Measurements from ENCODE around the gene MPG. TPM values are rescaled to one million over a fixed set of nuclear protein-coding genes. Genes with fewer than 3 reads are reported as not detected.

MPG gene
- total RNA-seq, 2 donors from 2014 or later, result 45.6 to 51.9 TPM

DNA sequence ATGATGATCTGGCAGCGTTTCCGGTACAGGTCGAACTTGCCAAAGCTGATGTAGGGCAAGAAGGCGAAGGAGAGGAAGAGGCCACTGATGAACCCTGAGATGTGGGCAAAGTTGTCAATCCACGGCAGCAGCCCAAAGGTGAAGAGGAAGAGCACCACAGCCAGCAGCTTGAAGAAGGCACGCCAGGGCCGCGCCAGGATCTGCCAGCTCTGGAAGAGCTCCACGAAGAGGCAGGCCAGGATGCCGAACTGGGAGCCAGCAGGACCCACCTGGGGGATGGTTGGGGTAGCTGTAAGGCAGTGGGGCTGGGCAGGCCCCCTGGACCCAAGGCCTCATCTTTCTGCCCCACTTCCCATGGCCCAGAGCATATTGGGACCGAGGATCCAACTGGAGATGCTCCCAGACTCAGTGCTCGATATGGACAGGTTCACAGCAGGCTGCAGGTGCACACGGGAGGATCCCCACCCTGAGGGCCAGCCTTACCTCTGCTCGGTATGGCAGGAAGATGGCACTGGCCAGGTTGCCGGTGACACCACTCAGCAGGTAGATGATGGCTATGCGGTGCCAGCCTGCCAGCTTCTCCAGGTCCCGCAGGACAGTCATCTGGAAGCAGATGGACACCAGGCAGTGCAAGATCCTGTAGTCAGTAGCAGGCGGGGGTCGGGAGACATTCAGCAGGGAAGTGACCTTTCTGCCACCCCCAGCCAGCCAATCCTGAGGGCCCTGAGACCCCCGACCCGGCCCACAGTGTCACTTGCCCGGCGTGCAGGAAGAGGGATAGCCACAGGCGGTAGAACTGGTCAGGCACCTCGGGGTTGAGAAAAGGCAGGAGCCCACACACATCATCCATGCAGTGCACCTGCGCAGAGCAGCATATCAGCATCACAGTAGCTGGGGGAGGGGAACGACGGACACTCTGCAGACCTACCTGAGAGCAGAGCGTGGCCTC lies 19.3 kb upstream of the MPG start:
- ATAC-seq (replicated peaks), result no peak
- Mint-ChIP-seq H3K27me3 (peaks cover 4% of the 10 kb centered on the region), H3K36me3 (ENCODE audit: low read depth) (peaks cover 27% of the 10 kb centered on the region), H3K4me3 (no peak overlapping the region), H3K9me3 (no peaks in the 10 kb centered on the region), H3K27ac (no peak overlapping the region), H3K4me1 (peaks cover 7% of the 10 kb centered on the region)

DNA sequence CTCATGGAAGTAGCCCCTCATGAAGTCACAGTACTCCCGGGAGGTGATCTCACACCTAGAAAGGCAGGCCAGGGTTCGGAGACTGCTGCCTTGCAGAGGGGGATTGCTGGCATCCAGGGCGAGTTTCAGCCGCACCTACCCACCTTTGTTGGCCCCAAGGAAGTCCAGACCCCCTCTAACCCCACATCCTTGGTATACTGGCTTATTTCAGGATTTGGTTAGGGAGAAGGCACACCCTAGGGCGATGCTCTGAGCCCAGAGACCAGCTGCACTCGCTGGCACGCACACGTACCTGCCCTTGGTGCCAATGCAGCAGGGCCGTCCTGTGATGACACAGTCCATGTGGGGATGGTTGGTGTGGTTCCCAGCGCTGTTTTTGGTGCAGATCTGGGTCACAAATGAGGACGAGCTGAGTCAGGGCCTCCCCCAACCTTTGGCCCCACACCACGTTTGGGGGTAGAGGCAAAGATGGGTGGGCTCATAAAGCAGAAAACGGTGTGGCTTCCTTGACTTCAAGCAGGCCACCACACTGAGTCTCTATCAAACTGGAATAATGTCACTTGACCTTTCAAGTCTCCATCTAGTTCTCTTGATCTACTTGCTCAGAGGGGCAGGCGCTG lies 18.5 kb upstream of the MPG start:
- H3K4me3 Mint-ChIP-seq, result no peak overlapping the region
- ATAC-seq (replicated peaks), result no peak
- no peaks in the 10 kb centered on the region for H3K9me3 Mint-ChIP-seq
- H3K4me1 Mint-ChIP-seq, result peaks cover 7% of the 10 kb centered on the region
- H3K27me3 Mint-ChIP-seq, result peaks cover 4% of the 10 kb centered on the region
- H3K27ac Mint-ChIP-seq, result no peak overlapping the region
- peaks cover 27% of the 10 kb centered on the region for H3K36me3 Mint-ChIP-seq (ENCODE audit: low read depth)

DNA sequence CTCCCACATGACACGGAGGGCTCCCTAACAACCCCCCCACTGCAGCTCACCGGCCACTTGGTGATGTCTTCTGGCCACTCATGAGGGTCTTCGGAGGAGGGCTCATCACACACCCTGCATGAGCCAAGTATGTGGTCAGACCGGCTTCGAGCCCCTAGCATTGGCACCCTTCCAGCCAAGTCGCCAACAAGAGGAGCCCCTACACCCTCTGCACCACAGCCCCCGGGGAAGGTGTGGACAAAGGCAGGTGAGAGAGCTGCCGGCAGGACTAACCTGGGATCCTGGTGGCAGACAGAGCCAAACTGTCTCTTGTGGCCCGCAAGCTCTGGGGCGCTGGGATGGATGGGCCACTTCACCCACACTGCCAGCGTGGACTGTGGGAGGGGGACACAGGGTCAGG lies 17.9 kb upstream of the MPG start:
- peaks cover 4% of the 10 kb centered on the region for H3K27me3 Mint-ChIP-seq
- H3K27ac Mint-ChIP-seq, result no peak overlapping the region
- no peak overlapping the region for H3K4me3 Mint-ChIP-seq
- peaks cover 27% of the 10 kb centered on the region for H3K36me3 Mint-ChIP-seq (ENCODE audit: low read depth)
- ATAC-seq (replicated peaks), result no peak
- H3K4me1 Mint-ChIP-seq, result peaks cover 7% of the 10 kb centered on the region
- no peaks in the 10 kb centered on the region for H3K9me3 Mint-ChIP-seq

DNA sequence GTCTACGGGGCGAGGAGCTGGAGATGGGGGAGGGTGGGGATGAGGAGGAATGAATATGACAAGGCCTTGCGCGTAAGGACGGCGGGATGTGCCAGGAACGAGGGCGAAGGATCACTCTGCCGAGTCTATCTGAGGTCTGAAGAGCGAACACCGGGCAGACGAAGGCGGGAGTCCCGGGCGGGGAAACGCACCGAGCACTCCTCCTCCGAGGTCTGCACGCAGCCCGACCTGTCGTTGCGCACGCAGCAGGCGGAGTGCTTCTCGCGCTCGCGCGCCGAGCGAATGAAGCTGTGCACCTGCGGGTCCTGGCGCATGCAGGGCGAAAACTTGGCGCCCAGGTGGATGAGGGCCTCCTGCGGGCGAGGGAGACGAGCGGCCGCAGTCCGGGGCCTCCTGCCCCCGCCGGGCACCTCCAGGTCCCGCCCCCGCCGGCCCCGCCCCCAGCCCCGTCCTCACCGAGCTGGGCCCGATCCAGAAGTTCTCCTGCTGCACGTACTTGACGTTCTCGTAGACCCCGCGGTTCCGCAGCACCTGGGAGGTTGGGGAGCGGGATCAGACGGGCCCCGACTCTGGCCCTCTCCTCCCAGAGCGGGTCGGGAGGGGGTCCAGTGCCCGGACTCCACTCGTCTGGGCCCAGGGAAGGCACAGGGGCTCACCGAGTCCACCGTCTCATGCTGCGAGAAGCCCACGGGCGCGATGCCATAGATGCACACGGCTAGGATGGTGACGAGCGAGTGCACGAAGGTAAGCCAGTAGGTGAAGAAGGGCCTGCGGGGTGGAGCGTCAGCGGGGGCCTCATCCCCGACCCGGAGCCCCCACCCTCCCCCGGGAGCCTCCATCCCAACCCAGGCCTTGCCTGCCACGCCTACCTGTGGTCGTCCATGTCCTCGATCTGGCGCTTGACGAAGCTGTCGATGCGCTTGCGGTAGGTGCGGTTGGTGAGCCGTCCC lies 16.8 kb upstream of the MPG start:
- H3K27ac Mint-ChIP-seq, result no peak overlapping the region
- ATAC-seq (replicated peaks), result no peak

DNA sequence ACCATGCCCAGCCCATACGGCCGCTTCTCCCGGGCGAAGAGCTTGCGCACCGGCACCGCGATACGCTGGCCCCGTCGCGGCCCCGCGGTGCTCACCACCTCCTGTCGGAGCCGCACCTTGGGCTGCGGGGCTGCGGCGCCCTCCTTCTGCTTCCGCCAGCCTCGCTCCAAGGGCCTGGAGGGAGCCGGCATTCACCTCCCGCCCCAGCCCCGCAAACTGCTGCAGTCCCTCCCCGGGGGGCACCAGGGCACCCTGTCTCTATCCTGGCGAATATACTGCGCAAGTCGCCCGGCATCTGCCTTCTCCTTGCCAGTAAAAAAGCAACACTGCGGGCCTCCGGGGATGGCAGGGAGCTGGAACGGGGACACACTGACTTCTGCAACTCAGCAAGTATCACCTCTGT lies 16.1 kb upstream of the MPG start:
- Mint-ChIP-seq H3K4me3 (no peak overlapping the region), H3K36me3 (ENCODE audit: low read depth) (peaks cover 14% of the 10 kb centered on the region), H3K4me1 (peaks cover 11% of the 10 kb centered on the region), H3K27ac (no peak overlapping the region), H3K9me3 (no peaks in the 10 kb centered on the region), H3K27me3 (peaks cover 4% of the 10 kb centered on the region)
- ATAC-seq (replicated peaks), result no peak

More for the DNA sequence above, 16.8 kb upstream of the MPG start:
- Mint-ChIP-seq H3K4me1 (peaks cover 11% of the 10 kb centered on the region), H3K9me3 (no peaks in the 10 kb centered on the region), H3K36me3 (ENCODE audit: low read depth) (peaks cover 17% of the 10 kb centered on the region), H3K27me3 (peaks cover 4% of the 10 kb centered on the region), H3K4me3 (no peak overlapping the region)

DNA sequence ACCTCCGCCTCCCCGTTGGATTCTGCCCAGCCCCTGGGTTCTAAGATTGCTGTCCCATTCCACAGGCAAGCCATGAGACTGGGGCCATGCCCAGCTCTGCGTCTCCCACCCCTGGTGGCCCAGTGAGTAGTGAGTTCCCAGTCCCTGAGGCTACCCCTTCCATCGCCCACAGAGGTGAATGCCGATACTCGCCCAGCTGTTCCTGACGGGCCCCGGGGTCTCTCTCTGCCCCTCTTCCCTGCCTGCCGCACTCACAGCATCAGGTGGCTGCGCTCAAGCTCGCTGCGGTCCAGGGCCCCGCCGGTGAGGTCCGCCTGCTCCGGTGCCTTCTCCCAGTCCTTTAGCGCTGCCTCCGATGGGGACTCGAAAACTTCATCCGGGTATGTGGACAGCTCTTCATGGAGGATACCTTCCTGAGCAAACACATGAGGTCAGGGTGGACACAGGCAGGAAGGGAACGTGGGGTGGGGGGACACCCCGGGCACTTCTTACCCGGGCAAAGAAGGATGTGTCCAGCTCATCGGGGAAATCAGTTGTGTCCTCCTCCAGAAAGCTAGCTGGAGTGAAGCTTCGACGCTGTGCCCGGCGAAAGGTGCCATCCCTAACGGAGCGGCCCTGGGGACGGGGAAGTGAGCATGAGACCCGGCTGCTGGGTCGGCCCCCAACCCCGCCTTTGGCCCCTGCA lies 15.6 kb upstream of the MPG start:
- H3K9me3 Mint-ChIP-seq, result no peaks in the 10 kb centered on the region
- H3K27ac Mint-ChIP-seq, result no peak overlapping the region
- no peak for ATAC-seq (replicated peaks)
- H3K27me3 Mint-ChIP-seq, result peaks cover 4% of the 10 kb centered on the region
- H3K36me3 Mint-ChIP-seq (ENCODE audit: low read depth), result peaks cover 9% of the 10 kb centered on the region
- H3K4me1 Mint-ChIP-seq, result peaks cover 11% of the 10 kb centered on the region
- H3K4me3 Mint-ChIP-seq, result no peak overlapping the region

DNA sequence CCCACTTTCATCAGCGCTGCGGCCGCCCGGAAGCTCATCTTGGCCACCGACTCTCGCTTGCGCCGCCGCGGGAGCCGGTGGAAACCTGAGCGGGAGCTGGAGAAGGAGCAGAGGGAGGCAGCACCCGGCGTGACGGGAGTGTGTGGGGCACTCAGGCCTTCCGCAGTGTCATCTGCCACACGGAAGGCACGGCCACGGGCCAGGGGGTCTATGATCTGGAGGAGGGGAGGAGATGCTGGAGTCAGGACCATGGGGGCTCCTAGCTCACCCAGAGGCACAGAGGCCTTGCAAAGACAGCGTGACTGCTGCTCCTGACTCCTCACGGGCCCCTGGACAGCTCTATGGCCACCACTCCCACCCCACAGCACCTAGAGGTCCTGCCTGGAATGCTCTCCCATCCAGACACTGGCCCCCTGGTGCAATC lies 15.0 kb upstream of the MPG start:
- H3K4me3 Mint-ChIP-seq, result no peak overlapping the region
- no peak overlapping the region for H3K27ac Mint-ChIP-seq
- H3K4me1 Mint-ChIP-seq, result peaks cover 8% of the 10 kb centered on the region
- H3K9me3 Mint-ChIP-seq, result no peaks in the 10 kb centered on the region
- no peak for ATAC-seq (replicated peaks)
- H3K27me3 Mint-ChIP-seq, result peaks cover 4% of the 10 kb centered on the region
- H3K36me3 Mint-ChIP-seq (ENCODE audit: low read depth), result peaks cover 3% of the 10 kb centered on the region

DNA sequence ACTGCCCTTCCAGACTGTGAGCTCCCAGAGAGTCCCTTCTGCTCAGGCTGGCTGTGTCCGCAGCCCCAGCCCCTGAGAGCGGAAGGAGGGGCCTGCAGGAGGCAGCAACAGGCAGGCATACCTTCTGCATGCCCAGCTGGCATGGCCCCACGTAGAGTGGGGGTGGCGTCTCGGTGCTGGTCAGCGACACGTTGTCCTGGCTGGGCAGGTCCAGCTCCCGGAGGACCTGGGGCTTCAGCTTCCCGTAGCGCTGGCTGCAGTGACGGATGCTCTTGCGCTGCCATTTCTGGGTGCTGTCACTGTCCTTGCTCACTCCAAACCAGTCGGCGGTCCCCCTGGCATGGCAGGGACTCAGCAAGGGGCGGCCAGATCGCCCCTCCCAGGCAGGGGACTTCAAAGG lies 14.6 kb upstream of the MPG start:
- Mint-ChIP-seq H3K9me3 (no peaks in the 10 kb centered on the region), H3K4me3 (no peak overlapping the region)
- no peak for ATAC-seq (replicated peaks)

DNA sequence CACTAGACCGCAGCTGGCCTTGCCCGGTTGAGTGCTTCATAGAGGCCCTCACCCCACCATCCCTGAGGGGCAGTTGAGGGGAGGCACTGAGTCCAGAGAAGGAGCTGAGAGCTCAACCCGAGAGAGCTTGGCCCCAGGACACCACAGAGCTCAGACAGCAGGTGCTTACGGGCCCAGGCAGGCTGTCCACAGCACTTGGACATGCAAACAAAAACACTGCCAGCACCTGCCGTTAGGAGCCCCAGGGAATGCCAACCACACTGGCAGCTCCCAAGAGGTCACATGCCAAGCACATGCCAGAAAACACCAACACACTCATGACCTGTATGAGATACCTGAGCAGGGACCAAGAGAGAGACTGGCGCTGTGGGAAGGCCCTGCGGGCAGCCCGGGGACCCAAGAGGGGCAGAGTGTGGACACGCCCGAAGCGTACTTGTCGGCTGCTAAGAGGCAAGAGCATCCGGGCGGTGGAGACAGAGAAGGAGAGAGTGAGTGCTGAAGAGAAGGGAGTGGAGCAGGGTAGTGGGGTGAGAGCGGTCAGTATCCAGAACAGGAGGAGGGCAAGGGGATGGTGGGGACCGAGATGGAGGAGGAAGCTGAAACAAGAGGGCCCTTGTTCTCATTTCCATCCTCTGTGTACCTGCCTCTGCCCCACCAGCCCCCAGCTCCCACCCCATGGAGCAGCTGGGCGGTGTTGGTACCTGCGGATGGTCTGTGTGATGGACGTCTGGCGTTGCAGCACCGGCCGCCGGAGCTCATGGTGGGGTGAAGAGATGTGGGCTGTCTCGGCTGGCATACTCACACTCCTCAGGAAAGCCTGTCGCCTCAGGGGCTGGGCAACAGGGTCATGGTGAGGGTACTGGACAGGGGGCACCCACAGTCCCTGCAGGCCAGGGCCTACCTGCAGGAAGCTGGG lies 13.8 kb upstream of the MPG start:
- no peak overlapping the region for H3K27ac Mint-ChIP-seq
- H3K36me3 Mint-ChIP-seq (ENCODE audit: low read depth), result no peaks in the 10 kb centered on the region
- H3K4me1 Mint-ChIP-seq, result peaks cover 3% of the 10 kb centered on the region
- no peaks in the 10 kb centered on the region for H3K9me3 Mint-ChIP-seq
- H3K27me3 Mint-ChIP-seq, result peaks cover 4% of the 10 kb centered on the region
- no peak overlapping the region for H3K4me3 Mint-ChIP-seq
- no peak for ATAC-seq (replicated peaks)

More for the DNA sequence above, 14.6 kb upstream of the MPG start:
- Mint-ChIP-seq H3K27me3 (peaks cover 4% of the 10 kb centered on the region), H3K27ac (no peak overlapping the region), H3K4me1 (peaks cover 3% of the 10 kb centered on the region), H3K36me3 (ENCODE audit: low read depth) (no peaks in the 10 kb centered on the region)

DNA sequence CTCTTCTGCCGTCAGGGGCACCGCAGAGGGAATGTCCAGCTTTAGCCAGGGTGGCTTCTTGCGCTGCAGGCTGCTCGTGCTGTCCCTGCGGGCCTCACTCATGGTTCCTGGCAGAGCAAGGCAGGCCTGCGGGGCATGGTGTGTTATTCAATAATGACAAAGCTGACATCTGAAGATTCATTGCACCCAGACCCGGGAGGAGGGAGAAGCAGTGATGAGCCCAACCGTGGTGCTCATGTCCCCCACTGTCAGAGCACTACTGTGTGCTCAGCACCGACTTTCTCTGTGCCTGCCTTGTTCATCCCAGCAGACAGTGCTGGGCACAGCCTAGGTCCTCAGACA lies 13.1 kb upstream of the MPG start:
- Mint-ChIP-seq H3K27ac (no peak overlapping the region), H3K4me3 (no peak overlapping the region), H3K27me3 (peaks cover 4% of the 10 kb centered on the region), H3K4me1 (peaks cover 3% of the 10 kb centered on the region), H3K36me3 (ENCODE audit: low read depth) (no peaks in the 10 kb centered on the region), H3K9me3 (no peaks in the 10 kb centered on the region)
- ATAC-seq (replicated peaks), result no peak

DNA sequence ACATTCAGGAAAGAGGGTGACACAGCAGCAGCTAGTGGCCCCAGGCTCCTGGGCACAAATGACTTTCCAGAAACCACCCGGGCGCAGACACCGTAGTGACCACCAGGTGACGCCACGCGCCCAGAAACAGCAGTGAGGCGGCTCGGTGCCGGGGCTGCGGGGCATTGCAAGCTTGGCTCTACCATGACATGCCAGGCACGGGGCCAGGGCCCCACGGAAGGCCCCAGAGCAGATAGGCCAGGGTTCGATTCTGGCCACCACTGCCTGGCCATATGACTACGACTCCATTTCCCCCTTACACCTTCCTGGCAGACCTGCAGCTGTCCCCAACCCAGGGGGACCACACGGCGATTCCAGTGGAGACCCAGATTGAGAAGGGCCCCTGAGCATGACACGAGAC lies 12.3 kb upstream of the MPG start:
- no peak overlapping the region for H3K27ac Mint-ChIP-seq
- H3K36me3 Mint-ChIP-seq (ENCODE audit: low read depth), result no peaks in the 10 kb centered on the region
- H3K9me3 Mint-ChIP-seq, result no peaks in the 10 kb centered on the region
- ATAC-seq (replicated peaks), result peak; percentile 93
- H3K4me1 Mint-ChIP-seq, result peaks cover 3% of the 10 kb centered on the region
- H3K4me3 Mint-ChIP-seq, result no peak overlapping the region
- H3K27me3 Mint-ChIP-seq, result peaks cover 1% of the 10 kb centered on the region

DNA sequence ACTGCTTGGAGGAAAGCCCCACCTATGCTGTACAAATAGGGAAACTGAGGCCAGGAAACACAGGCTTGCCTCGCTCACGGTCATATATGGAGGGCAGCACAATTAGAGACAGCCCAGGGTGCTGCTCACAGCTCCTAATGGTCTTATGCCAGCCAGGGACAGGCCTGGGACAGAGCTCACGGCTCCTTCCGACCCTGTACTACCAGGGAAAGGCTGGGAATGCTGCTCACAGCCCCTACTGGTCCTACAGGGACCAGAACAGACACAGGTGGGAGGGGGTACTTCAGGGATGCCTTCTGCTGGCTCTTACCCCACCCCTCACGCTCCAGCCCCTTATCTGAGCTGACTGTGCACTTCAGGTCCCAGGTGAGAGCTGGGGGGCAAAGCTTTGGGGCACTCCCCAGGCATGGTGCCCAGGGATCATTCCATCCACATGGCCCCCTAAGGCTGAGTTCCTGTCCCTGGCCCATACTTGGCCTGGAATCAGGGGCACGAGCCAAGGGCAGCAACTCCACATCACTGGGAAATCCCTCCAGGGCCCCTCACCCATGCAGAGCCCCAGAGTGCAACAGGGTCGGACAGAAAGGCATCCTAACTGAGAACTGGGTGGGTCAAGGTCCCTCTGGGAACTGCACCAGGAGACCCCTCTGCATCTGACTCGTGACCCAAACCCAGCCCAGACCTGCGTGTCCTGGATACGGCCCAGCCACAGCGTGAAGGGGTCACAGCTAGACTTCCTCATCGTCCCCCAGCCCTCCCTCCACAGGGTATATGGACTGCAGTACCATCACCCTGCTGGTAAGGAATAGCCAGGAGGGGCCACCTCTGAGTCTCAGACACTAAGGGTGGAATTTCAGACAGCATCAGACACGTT lies 11.5 kb upstream of the MPG start:
- H3K9me3 Mint-ChIP-seq, result no peaks in the 10 kb centered on the region
- ATAC-seq (replicated peaks), result no peak

More for the DNA sequence above, 11.5 kb upstream of the MPG start:
- Mint-ChIP-seq H3K27ac (no peak overlapping the region), H3K4me3 (no peak overlapping the region), H3K36me3 (ENCODE audit: low read depth) (no peaks in the 10 kb centered on the region), H3K4me1 (peaks cover 3% of the 10 kb centered on the region), H3K27me3 (no peaks in the 10 kb centered on the region)

Measured in activated T-helper 17 cell treated with anti-CD3 and anti-CD28 coated beads, Interleukin-2, amount 50 U/mL, for 72 hours (primary cell).